ENCODE results near the gene THRB.

THRB gene

DNA sequence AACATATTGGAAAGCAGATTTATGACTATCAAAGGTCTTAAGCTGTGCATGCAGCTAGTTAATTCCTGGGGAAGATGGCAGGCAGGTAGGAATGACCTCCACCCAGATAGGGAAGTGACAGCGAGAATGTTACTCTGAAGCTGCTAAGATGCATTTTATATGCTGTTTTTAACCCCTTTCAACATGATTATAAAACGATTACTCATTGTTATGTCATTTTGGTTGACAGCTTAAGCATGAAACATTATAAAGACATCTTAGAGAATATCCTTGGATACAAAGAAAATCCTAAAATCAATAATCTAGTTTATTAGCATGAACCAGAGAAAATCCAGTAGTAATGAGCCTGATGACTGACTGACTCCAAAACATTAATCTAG lies 329.1 kb downstream of the THRB start:
- Histone ChIP-seq H3K36me3 (ENCODE audit: insufficient read depth, low read length) (no peaks in the 10 kb centered on the region), H3K9me2 (ENCODE audit: low read depth, low read length) (no peaks in the 10 kb centered on the region), H3K4me3 (ENCODE audit: low read depth, low read length, poor library complexity, severe bottlenecking) (no peak overlapping the region), H3K9ac (ENCODE audit: low read length) (no peak overlapping the region), H3K9me3 (ENCODE audit: low read length) (no peaks in the 10 kb centered on the region), H3K4me2 (ENCODE audit: low read length) (no peak overlapping the region), H3K79me2 (ENCODE audit: insufficient read depth, low read length) (no peaks in the 10 kb centered on the region), H3K4me1 (ENCODE audit: insufficient read depth, low read length, severe bottlenecking) (no peaks in the 10 kb centered on the region), H3K27ac (ENCODE audit: low read depth, low read length, poor library complexity, severe bottlenecking) (no peak overlapping the region), H2AFZ (ENCODE audit: low read length) (no peak overlapping the region), H3K27me3 (ENCODE audit: insufficient read depth, low read length) (no peaks in the 10 kb centered on the region), H4K20me1 (ENCODE audit: insufficient read depth, low read length) (no peaks in the 10 kb centered on the region), H3F3A (ENCODE audit: insufficient read depth, low read length) (no peaks in the 10 kb centered on the region)
- TF ChIP-seq EZH2 (IDR thresholded peaks at IDR 0.05; ENCODE audit: borderline replicate concordance, low read length), result no peak
- TF ChIP-seq, protein P1, sequence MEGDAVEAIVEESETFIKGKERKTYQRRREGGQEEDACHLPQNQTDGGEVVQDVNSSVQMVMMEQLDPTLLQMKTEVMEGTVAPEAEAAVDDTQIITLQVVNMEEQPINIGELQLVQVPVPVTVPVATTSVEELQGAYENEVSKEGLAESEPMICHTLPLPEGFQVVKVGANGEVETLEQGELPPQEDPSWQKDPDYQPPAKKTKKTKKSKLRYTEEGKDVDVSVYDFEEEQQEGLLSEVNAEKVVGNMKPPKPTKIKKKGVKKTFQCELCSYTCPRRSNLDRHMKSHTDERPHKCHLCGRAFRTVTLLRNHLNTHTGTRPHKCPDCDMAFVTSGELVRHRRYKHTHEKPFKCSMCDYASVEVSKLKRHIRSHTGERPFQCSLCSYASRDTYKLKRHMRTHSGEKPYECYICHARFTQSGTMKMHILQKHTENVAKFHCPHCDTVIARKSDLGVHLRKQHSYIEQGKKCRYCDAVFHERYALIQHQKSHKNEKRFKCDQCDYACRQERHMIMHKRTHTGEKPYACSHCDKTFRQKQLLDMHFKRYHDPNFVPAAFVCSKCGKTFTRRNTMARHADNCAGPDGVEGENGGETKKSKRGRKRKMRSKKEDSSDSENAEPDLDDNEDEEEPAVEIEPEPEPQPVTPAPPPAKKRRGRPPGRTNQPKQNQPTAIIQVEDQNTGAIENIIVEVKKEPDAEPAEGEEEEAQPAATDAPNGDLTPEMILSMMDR (IDR thresholded peaks at IDR 0.05; ENCODE audit: low read length), result no peak

DNA sequence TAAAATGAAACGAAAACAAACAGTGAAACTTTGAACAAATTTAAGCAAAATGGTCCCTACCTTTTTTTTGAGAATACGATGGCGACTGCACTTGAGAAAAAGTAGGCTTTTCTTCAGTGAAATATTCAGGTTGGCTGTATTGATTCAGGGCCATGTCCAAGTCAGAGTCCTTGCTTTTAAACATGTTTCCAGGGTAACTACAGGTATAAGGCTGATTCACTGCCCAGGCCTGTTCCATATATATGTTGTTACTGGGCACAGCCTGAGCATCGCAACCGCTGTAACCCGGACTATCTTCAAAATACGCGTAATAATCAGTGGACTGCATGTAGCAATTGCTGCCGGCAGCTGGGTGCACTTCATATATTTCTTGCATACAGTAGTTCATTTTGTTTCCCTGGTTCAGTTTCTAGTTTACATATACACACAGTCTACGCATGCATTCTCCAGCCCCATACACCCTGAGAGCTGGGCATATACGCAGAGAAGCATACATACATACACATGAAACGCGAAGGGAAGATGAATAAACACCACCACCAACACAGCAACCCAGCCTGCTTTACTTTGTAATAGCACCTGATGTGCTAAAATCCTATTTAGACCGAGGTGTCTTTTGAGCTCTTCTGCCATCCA lies 329.6 kb downstream of the THRB start:
- H3K4me2 ChIP-seq (ENCODE audit: low read length), result no peak overlapping the region
- H4K20me1 ChIP-seq (ENCODE audit: insufficient read depth, low read length), result no peaks in the 10 kb centered on the region
- H2AFZ ChIP-seq (ENCODE audit: low read length), result no peak overlapping the region
- H3K9me3 ChIP-seq (ENCODE audit: low read length), result no peaks in the 10 kb centered on the region
- H3K4me1 ChIP-seq (ENCODE audit: insufficient read depth, low read length, severe bottlenecking), result no peaks in the 10 kb centered on the region
- no peaks in the 10 kb centered on the region for H3K27me3 ChIP-seq (ENCODE audit: insufficient read depth, low read length)
- no peak overlapping the region for H3K4me3 ChIP-seq (ENCODE audit: low read depth, low read length, poor library complexity, severe bottlenecking)
- no peaks in the 10 kb centered on the region for H3K36me3 ChIP-seq (ENCODE audit: insufficient read depth, low read length)
- no peak overlapping the region for H3K27ac ChIP-seq (ENCODE audit: low read depth, low read length, poor library complexity, severe bottlenecking)
- no peak for TF ChIP-seq EZH2 (IDR thresholded peaks at IDR 0.05; ENCODE audit: borderline replicate concordance, low read length)
- TF ChIP-seq, protein P1 (IDR thresholded peaks at IDR 0.05; ENCODE audit: low read length), result no peak
- no peaks in the 10 kb centered on the region for H3K9me2 ChIP-seq (ENCODE audit: low read depth, low read length)
- no peaks in the 10 kb centered on the region for H3F3A ChIP-seq (ENCODE audit: insufficient read depth, low read length)
- no peak overlapping the region for H3K9ac ChIP-seq (ENCODE audit: low read length)
- no peaks in the 10 kb centered on the region for H3K79me2 ChIP-seq (ENCODE audit: insufficient read depth, low read length)

DNA sequence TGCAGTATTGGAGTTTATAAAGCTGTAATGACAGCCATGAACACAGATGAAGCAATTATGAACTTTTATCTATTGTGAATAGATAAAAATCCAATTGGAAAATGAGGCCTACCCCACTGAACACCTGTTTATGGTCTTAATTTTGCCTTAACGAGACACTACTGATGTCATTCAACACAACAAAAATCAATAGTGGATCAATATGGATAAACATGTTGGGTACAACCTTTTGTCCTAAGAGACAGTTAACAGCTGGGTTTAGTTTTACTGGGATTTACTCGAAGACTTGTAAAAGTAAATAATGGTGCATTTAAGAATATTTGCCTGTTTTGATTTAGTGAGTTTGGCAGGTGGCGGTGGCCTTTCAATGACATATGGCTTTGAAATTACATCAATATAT lies 331.7 kb downstream of the THRB start:
- Histone ChIP-seq H3K79me2 (ENCODE audit: insufficient read depth, low read length) (no peaks in the 10 kb centered on the region), H3K9ac (ENCODE audit: low read length) (no peak overlapping the region), H3K9me2 (ENCODE audit: low read depth, low read length) (no peaks in the 10 kb centered on the region), H4K20me1 (ENCODE audit: insufficient read depth, low read length) (no peaks in the 10 kb centered on the region), H3K27ac (ENCODE audit: low read depth, low read length, poor library complexity, severe bottlenecking) (no peak overlapping the region), H3F3A (ENCODE audit: insufficient read depth, low read length) (no peaks in the 10 kb centered on the region), H3K9me3 (ENCODE audit: low read length) (no peaks in the 10 kb centered on the region), H3K4me3 (ENCODE audit: low read depth, low read length, poor library complexity, severe bottlenecking) (no peak overlapping the region), H3K4me1 (ENCODE audit: insufficient read depth, low read length, severe bottlenecking) (no peaks in the 10 kb centered on the region), H3K27me3 (ENCODE audit: insufficient read depth, low read length) (no peaks in the 10 kb centered on the region), H3K36me3 (ENCODE audit: insufficient read depth, low read length) (no peaks in the 10 kb centered on the region), H3K4me2 (ENCODE audit: low read length) (no peak overlapping the region), H2AFZ (ENCODE audit: low read length) (no peak overlapping the region)
- TF ChIP-seq, protein P1 (IDR thresholded peaks at IDR 0.05; ENCODE audit: low read length), result no peak
